Lower lobe of right lung (tissue), 2 donors: ENCODE measurements around the gene SLC12A4. TPM values are rescaled to one million over a fixed set of nuclear protein-coding genes. Genes with fewer than 3 reads are reported as not detected.
A peak's percentile ranks its signal among the peaks of the same experiment; 100 is the strongest.

Experiments
- ATAC-seq, 2 donors: fragments of 200-7000 bp; cut with Tn5 transposase; one replicate each; pipeline ENCODE4 v1.9.1; 2020 to 2022; ENCODE audit warnings: mild to moderate bottlenecking in 2 of 2, moderate library complexity in 2 of 2
- DNase-seq: peaks from one replicate; pipeline ENCODE4 v3.0.0-alpha.2; 2020
- H3K27ac ChIP-seq: fragments of 200-600 bp; one replicate; pipeline ENCODE4 v1.8.0; 2022
- H3K27me3 ChIP-seq: fragments of 200-600 bp; one replicate; pipeline ENCODE4 v1.8.0; 2022; ENCODE audit warnings: low read depth
- H3K36me3 ChIP-seq: fragments of 200-600 bp; one replicate; pipeline ENCODE4 v1.8.0; 2022; ENCODE audit warnings: mild to moderate bottlenecking
- H3K4me1 ChIP-seq: fragments of 200-600 bp; one replicate; pipeline ENCODE4 v1.8.0; 2022
- H3K4me3 ChIP-seq: fragments of 200-600 bp; one replicate; pipeline ENCODE4 v1.8.0; 2022; ENCODE audit warnings: mild to moderate bottlenecking
- H3K9me3 ChIP-seq: fragments of 200-600 bp; one replicate; pipeline ENCODE4 v1.8.0; 2022
- CTCF ChIP-seq: fragments of 200-600 bp; IDR thresholded peaks from one replicate; pipeline ENCODE4 v1.8.0; 2022; ENCODE audit warnings: antibody characterized with exemption, mild to moderate bottlenecking
- intact Hi-C: fragments of 100-400 bp; cut with DNase I; formaldehyde crosslinking; loops from one replicate; pipeline ENCODE4 v1.11.0; 2022
- total RNA-seq: library from RNA; stranded (reverse); fragmentation: NEBNext Ultra II Directional; extraction: Animal tissue kit (Norgen Biotek cat#: 25700); gene quantifications from one replicate; pipeline ENCODE4 v1.2.1, GENCODE V29; 2021
- donor health status: DM: no; HTN: yes; CAD: no; lungs with severe emphysema.

Gene SLC12A4
- total RNA-seq, 1 donor from 2014 or later, result 80.3 TPM

- Histone ChIP-seq H3K4me1 (peaks cover 14% of the 10 kb centered on the region), H3K9me3 (no peaks in the 10 kb centered on the region), H3K27me3 (no peaks in the 10 kb centered on the region), H3K27ac (peak overlapping the region; percentile 64), H3K4me3 (no peak overlapping the region), H3K36me3 (peaks cover 84% of the 10 kb centered on the region)
- intact Hi-C loops, result no loop called here
- no peak for DNase-seq
- ATAC-seq, result no peak
- TF ChIP-seq CTCF, result no peak
These were observed 25.2 kb downstream of the SLC12A4 start for GRCh38 chr16:67943256-67943618.

GRCh38 chr16:67942510-67943255, 25.8 kb downstream of the SLC12A4 start:
- H3K27ac ChIP-seq, result no peak overlapping the region
- peaks cover 16% of the 10 kb centered on the region for H3K4me1 ChIP-seq
- peaks cover 78% of the 10 kb centered on the region for H3K36me3 ChIP-seq

GRCh38 chr16:67942200-67942509, 26.3 kb downstream of the SLC12A4 start:
- Histone ChIP-seq H3K4me3 (no peak overlapping the region), H3K9me3 (no peaks in the 10 kb centered on the region), H3K27me3 (no peaks in the 10 kb centered on the region), H3K4me1 (peaks cover 21% of the 10 kb centered on the region), H3K27ac (no peak overlapping the region), H3K36me3 (peaks cover 73% of the 10 kb centered on the region)
- no peak for DNase-seq
- ATAC-seq, result peak; percentile 35 to 45
- peak; percentile 67 for TF ChIP-seq CTCF
- intact Hi-C loops, result no loop called here

More at GRCh38 chr16:67942510-67943255, 25.8 kb downstream of the SLC12A4 start:
- ATAC-seq (peak in 1 of 2 donors; percentile 2), DNase-seq (no peak)
- Histone ChIP-seq H3K9me3 (no peaks in the 10 kb centered on the region), H3K27me3 (no peaks in the 10 kb centered on the region), H3K4me3 (no peak overlapping the region)
- TF ChIP-seq CTCF, result no peak
- intact Hi-C loops, result no loop called here

DNA sequence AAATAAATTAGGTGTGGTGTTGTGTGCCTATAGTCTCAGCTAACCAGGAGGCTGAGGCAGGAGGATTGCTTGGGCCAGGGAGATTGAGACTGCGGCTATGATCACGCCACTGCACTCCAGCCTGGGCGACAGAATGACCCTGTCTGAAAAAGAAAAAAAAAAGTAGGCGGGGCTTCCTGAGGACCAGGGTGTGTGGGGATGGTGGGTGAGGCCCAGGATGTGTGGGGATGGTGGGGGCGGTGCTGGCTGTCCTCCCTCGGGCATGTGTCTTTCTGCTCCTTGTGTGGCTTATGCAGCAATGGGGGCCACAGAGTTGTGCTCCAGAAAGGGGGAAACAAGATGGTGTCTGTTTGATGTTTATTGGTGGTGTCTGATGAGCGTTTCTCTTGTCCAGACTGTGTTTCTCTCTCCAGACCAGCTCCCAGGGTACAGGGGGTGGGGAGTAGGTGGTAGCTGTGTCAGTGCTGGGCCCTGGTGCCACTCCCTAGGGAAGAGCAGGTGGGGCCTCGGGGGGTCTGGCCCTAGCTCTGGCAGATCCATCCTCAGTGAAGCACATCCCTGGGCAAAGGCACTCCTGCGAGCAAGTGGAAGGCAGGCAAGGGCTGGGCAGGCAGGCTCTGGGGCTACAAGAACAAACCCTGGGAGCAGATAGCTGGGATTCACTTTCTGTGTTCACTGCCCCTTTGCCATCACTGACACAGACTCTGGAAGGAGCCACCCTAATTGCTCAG, 26.8 kb downstream of the SLC12A4 start:
- no peaks in the 10 kb centered on the region for H3K27me3 ChIP-seq
- intact Hi-C loops, result no loop called here
- no peak for TF ChIP-seq CTCF
- peaks cover 25% of the 10 kb centered on the region for H3K4me1 ChIP-seq
- H3K9me3 ChIP-seq, result no peaks in the 10 kb centered on the region
- no peak for ATAC-seq
- no peak overlapping the region for H3K4me3 ChIP-seq
- H3K36me3 ChIP-seq, result peaks cover 68% of the 10 kb centered on the region
- no peak overlapping the region for H3K27ac ChIP-seq
- DNase-seq, result no peak

DNA sequence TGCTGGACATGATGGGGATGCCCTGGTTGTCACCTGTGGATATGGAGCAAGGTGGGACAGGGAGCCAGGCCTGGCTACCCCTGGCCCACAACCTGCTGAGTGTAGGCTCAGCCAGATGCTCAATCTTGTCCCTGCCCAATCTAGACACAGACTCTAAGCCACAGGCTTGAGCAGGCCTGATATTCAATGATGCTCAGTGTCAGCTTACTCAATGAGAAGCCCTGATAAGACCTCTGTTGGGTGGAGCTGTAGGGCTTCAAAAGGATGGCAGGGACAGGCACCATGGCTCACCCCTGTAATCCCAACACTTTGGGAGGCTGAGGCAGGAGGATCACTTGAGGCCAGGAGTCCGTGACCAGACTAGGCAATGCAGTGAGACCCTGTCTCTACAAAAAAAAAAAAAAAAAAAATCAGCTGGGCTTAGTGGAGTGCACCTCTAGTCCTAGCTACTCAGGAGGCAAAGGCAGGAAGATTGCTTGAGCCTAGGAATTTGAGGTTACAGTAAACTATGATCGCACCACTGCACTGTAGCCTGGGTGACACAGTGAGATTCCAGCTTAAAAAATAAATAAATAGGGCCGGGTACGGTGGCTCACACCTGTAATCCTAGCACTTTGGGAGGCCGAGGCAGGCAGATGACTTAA, 27.9 kb downstream of the SLC12A4 start:
- intact Hi-C loops, result no loop called here
- DNase-seq (no peak), ATAC-seq (no peak)
- Histone ChIP-seq H3K27me3 (no peaks in the 10 kb centered on the region), H3K9me3 (no peaks in the 10 kb centered on the region), H3K4me3 (no peak overlapping the region), H3K27ac (no peak overlapping the region), H3K4me1 (peaks cover 25% of the 10 kb centered on the region), H3K36me3 (peaks cover 57% of the 10 kb centered on the region)
- TF ChIP-seq CTCF, result no peak
